Transverse colon (tissue), 4 donors: ENCODE results near the gene CIROP. TPM values are rescaled to one million over a fixed set of nuclear protein-coding genes. Genes with fewer than 3 reads are reported as not detected.
"Not testable (repeated sequence)": the region's sequence is repeated elsewhere in the genome, so short reads cannot be mapped to it uniquely, and the experiment has no call there.

ENCODE experiments used
- DNase-seq: peaks from one replicate; pipeline ENCODE4 v3.0.0-alpha.2; 2019
- H3K27ac ChIP-seq, 4 donors: fragments of 200-600 bp; sonication (generic); 2 replicates each; pipeline ENCODE4 v1.5.1; 2016 to 2018; ENCODE audit warnings: inconsistent platforms in 4 of 4
- H3K27me3 ChIP-seq: fragments of 200-600 bp; sonication (generic); 2 replicates; pipeline ENCODE4 v1.5.1; 2017; ENCODE audit warnings: inconsistent platforms
- H3K36me3 ChIP-seq, 4 donors: fragments of 200-600 bp; sonication (generic); 2 replicates each; pipeline ENCODE4 v1.5.1; 2017 to 2019; ENCODE audit warnings: inconsistent platforms in 4 of 4
- H3K4me1 ChIP-seq, 4 donors: fragments of 200-600 bp; sonication (generic); 2 replicates each; pipeline ENCODE4 v1.5.1; 2017 to 2020; ENCODE audit warnings: inconsistent platforms in 4 of 4
- H3K4me3 ChIP-seq, 4 donors: fragments of 200-600 bp; sonication (generic); 1 replicate in 1 of 4; 2 replicates in 3 of 4; pipeline versions ENCODE4 v1.5.1 to v1.6.1; 2017 to 2019; ENCODE audit warnings: inconsistent platforms in 4 of 4
- H3K9me3 ChIP-seq, 2 donors: fragments of 200-600 bp; sonication (generic); 2 replicates each; pipeline ENCODE4 v1.5.1; 2017 to 2019; ENCODE audit warnings: inconsistent platforms in 2 of 2
- CTCF ChIP-seq, 5 experiments: fragments of 200-600 bp in 3 of 5; fragments of 450-650 bp in 2 of 5; sonication (generic) in 3 of 5; IDR thresholded peaks; 1 replicate in 2 of 5; 2 replicates in 3 of 5; pipeline ENCODE4 v1.5.1; 2016 to 2017; ENCODE audit warnings: antibody characterized with exemption in 5 of 5, inconsistent platforms in 3 of 5, mild to moderate bottlenecking in 2 of 5, moderate library complexity in 1 of 5
- EP300 ChIP-seq: sonication (generic); formaldehyde crosslinking; IDR thresholded peaks from one replicate; pipeline ENCODE4 v1.6.1; 2017; ENCODE audit warnings: antibody characterized with exemption, low read depth
- POLR2A ChIP-seq: fragments of 450-650 bp; IDR thresholded peaks from one replicate; pipeline ENCODE4 v1.6.1; 2016; ENCODE audit warnings: antibody characterized with exemption, mild to moderate bottlenecking, moderate library complexity
- POLR2AphosphoS5 ChIP-seq, 3 donors: sonication (generic); formaldehyde crosslinking; IDR thresholded peaks; one replicate each; pipeline ENCODE4 v1.6.1; 2016; ENCODE audit warnings: antibody characterized with exemption in 3 of 3
- WGBS, 2 donors: methylation state at CpG; one replicate each; pipeline ENCODE4 v1.1.5; 2018; ENCODE audit warnings: low coverage in 1 of 2; 5-methylcytosine and 5-hydroxymethylcytosine counted together
- in situ Hi-C, 4 donors: fragments of 200-750 bp; cut with MboI; loops; one replicate each; pipeline versions ENCODE4 v1.15.0 to v1.15.1; 2017; ENCODE audit warnings: low sequenced_read_pairs in 3 of 4, low pct_ligation_motif_present in 1 of 4, low pct_unique_long_range_greater_than_20kb in 1 of 4
- intact Hi-C: fragments of 100-400 bp; cut with DNase I; formaldehyde crosslinking; loops from one replicate; pipeline ENCODE4 v1.15.1; 2023; ENCODE audit warnings: low total_unique reads
- total RNA-seq, 4 donors: library from RNA; depleted of rRNA; stranded (reverse); fragments of >200 nt; gene quantifications; one replicate each; pipeline ENCODE4 v1.1.0, GENCODE V29; 2016

The CIROP gene
- total RNA-seq, 4 donors from 2014 or later, result not detected

- WGBS, 2 donors, result 73 to 74% methylated on average over 1 of the region's 1 CpG
- TF ChIP-seq POLR2A (no peak), CTCF (IDR thresholded peaks at IDR 0.05) (no peak), EP300 (no peak), POLR2AphosphoS5 (IDR thresholded peaks at IDR 0.05) (no peak)
- intact Hi-C loops, result no loop called here
Measured at GRCh38 chr14:23109769-23110168, 5.0 kb upstream of the CIROP start.

GRCh38 chr14:23108169-23108568 is 3.4 kb upstream of the CIROP start:
- H3K36me3 ChIP-seq, H3K27ac ChIP-seq, DNase-seq, H3K4me1 ChIP-seq, intact Hi-C loops, H3K9me3 ChIP-seq, H3K4me3 ChIP-seq: not testable (repeated sequence)
- in situ Hi-C loops, result loop anchor here in 3 of 4 donors (25.0 kb wide), 1 partner anchor 179 kb away; the partner anchor contains the start of gene HOMEZ (in 3 of the 3)
- WGBS, 2 donors, result 88 to 90% methylated on average over 7 to 24 of the region's 24 CpGs
- H3K27me3 ChIP-seq, result peaks cover 21% of the 10 kb centered on the region

More at GRCh38 chr14:23109769-23110168, 5.0 kb upstream of the CIROP start:
- Histone ChIP-seq H3K9me3 (no peaks in the 10 kb centered on the region), H3K4me1 (no peaks in the 10 kb centered on the region), H3K36me3 (no peaks in the 10 kb centered on the region), H3K4me3 (no peak overlapping the region), H3K27ac (no peak overlapping the region), H3K27me3 (peaks cover 29% of the 10 kb centered on the region)
- in situ Hi-C loops, result loop anchor here in 3 of 4 donors (25.0 kb wide), 1 partner anchor 178 kb away; the partner anchor contains the start of gene HOMEZ (in 3 of the 3)
- no peak for DNase-seq

- H3K4me3 ChIP-seq, H3K36me3 ChIP-seq, H3K4me1 ChIP-seq, H3K9me3 ChIP-seq, DNase-seq, H3K27ac ChIP-seq, intact Hi-C loops: not testable (repeated sequence)
- in situ Hi-C loops, result loop anchor here in 3 of 4 donors (25.0 kb wide), 1 partner anchor 180 kb away; the partner anchor contains the start of gene HOMEZ (in 3 of the 3)
- 86 to 100% methylated on average over 1 to 3 of the region's 5 CpGs for WGBS, 2 donors
- H3K27me3 ChIP-seq, result peaks cover 20% of the 10 kb centered on the region
Measured at GRCh38 chr14:23107620-23108019, 2.8 kb upstream of the CIROP start.

- no peak overlapping the region for H3K4me3 ChIP-seq
- no peak for DNase-seq
- TF ChIP-seq POLR2A (no peak), POLR2AphosphoS5 (IDR thresholded peaks at IDR 0.05) (no peak), EP300 (no peak), CTCF (IDR thresholded peaks at IDR 0.05) (no peak)
- in situ Hi-C loops, result loop anchor here in 3 of 4 donors (25.0 kb wide), 1 partner anchor 181 kb away; the partner anchor contains the start of gene HOMEZ (in 3 of the 3)
- no peaks in the 10 kb centered on the region for H3K9me3 ChIP-seq
- H3K27me3 ChIP-seq, result peaks cover 11% of the 10 kb centered on the region
- no peak overlapping the region for H3K27ac ChIP-seq
- H3K36me3 ChIP-seq, result no peaks in the 10 kb centered on the region
- no peaks in the 10 kb centered on the region for H3K4me1 ChIP-seq
- intact Hi-C loops, result no loop called here
Measured at GRCh38 chr14:23106747-23107045, 1.9 kb upstream of the CIROP start.

GRCh38 chr14:23105348-23105824 is 597 bp upstream of the CIROP start:
- Histone ChIP-seq H3K4me3 (no peak overlapping the region), H3K4me1 (no peaks in the 10 kb centered on the region), H3K27me3 (no peaks in the 10 kb centered on the region), H3K27ac (no peak overlapping the region), H3K36me3 (no peaks in the 10 kb centered on the region), H3K9me3 (no peaks in the 10 kb centered on the region)
- no peak for DNase-seq
- intact Hi-C loops (no loop called here), in situ Hi-C loops (loop anchor here in 3 of 4 donors (25.0 kb wide), 1 partner anchor 182 kb away; the partner anchor contains the start of gene HOMEZ (in 3 of the 3))
- TF ChIP-seq POLR2AphosphoS5 (IDR thresholded peaks at IDR 0.05) (no peak), EP300 (no peak), CTCF (IDR thresholded peaks at IDR 0.05) (no peak), POLR2A (no peak)
- WGBS, 2 donors, result 85 to 100% methylated on average over 1 to 4 of the region's 4 CpGs
